CD4-positive, alpha-beta T cell treated with Interleukin-10 for 1 hour (primary cell): ENCODE results near the gene SPON1.
"Not testable (repeated sequence)": the region's sequence is repeated elsewhere in the genome, so short reads cannot be mapped to it uniquely, and the experiment has no call there.

ENCODE experiments used
- DNase-seq: peaks from one replicate; pipeline ENCODE4 v3.0.0-alpha.2; 2020

Gene SPON1

GRCh38 chr11:13962562-13963168 is at the start of gene SPON1:
Gene SPON1 (plus strand): TSS chr11:13962723. CDS start chr11:13962905, 182 bp downstream.
- peak; percentile 24 for DNase-seq

- no peak for DNase-seq
Observed at GRCh38 chr11:13917264-13917663, 45.3 kb upstream of the SPON1 start.

- no peak for DNase-seq
Observed at GRCh38 chr11:13917904-13918303, 44.6 kb upstream of the SPON1 start.

GRCh38 chr11:13920756-13921155 is 41.8 kb upstream of the SPON1 start:
- DNase-seq = no peak

- no peak for DNase-seq
Observed at GRCh38 chr11:13921545-13921944, 41.0 kb upstream of the SPON1 start.

GRCh38 chr11:13923182-13923581 is 39.3 kb upstream of the SPON1 start:
- no peak for DNase-seq

GRCh38 chr11:13923716-13924650 is 38.5 kb upstream of the SPON1 start:
- peak; percentile 47 for DNase-seq

GRCh38 chr11:13924801-13925327 is 37.7 kb upstream of the SPON1 start:
- no peak for DNase-seq

GRCh38 chr11:13926366-13926765 is 36.2 kb upstream of the SPON1 start:
- not testable (repeated sequence) for DNase-seq

GRCh38 chr11:13926981-13927380 is 35.5 kb upstream of the SPON1 start:
- DNase-seq = no peak

- DNase-seq = no peak
Observed at GRCh38 chr11:13927481-13927880, 35.0 kb upstream of the SPON1 start.

- no peak for DNase-seq
Observed at GRCh38 chr11:13928566-13929251, 33.8 kb upstream of the SPON1 start.

- DNase-seq = no peak
Observed at GRCh38 chr11:13929395-13929891, 33.1 kb upstream of the SPON1 start.

GRCh38 chr11:13931356-13931755 is 31.2 kb upstream of the SPON1 start:
- DNase-seq = no peak

- DNase-seq = not testable (repeated sequence)
Observed at GRCh38 chr11:13937154-13937553, 25.4 kb upstream of the SPON1 start.

- DNase-seq = peak; percentile 43
Observed at GRCh38 chr11:13938829-13939228, 23.7 kb upstream of the SPON1 start.

- peak; percentile 44 for DNase-seq
Observed at GRCh38 chr11:13939961-13940906, 22.3 kb upstream of the SPON1 start.

GRCh38 chr11:13940907-13941256 is 21.6 kb upstream of the SPON1 start:
- DNase-seq = no peak

- no peak for DNase-seq
Observed at GRCh38 chr11:13941775-13942174, 20.7 kb upstream of the SPON1 start.

GRCh38 chr11:13942378-13942777 is 20.1 kb upstream of the SPON1 start:
- DNase-seq = no peak

GRCh38 chr11:13942971-13943381 is 19.5 kb upstream of the SPON1 start:
- no peak for DNase-seq

GRCh38 chr11:13944016-13944415 is 18.5 kb upstream of the SPON1 start:
- no peak for DNase-seq
